ENCODE data around the gene DENND6B. TPM values are rescaled to one million over a fixed set of nuclear protein-coding genes. Genes with fewer than 3 reads are reported as not detected.

The DENND6B gene
- total and polyA plus RNA-seq, 2 of the 13 experiments (the other 11 are each of a cell fraction or from before 2014, with no cell fraction given) = 0.95 to 3.8 TPM

DNA sequence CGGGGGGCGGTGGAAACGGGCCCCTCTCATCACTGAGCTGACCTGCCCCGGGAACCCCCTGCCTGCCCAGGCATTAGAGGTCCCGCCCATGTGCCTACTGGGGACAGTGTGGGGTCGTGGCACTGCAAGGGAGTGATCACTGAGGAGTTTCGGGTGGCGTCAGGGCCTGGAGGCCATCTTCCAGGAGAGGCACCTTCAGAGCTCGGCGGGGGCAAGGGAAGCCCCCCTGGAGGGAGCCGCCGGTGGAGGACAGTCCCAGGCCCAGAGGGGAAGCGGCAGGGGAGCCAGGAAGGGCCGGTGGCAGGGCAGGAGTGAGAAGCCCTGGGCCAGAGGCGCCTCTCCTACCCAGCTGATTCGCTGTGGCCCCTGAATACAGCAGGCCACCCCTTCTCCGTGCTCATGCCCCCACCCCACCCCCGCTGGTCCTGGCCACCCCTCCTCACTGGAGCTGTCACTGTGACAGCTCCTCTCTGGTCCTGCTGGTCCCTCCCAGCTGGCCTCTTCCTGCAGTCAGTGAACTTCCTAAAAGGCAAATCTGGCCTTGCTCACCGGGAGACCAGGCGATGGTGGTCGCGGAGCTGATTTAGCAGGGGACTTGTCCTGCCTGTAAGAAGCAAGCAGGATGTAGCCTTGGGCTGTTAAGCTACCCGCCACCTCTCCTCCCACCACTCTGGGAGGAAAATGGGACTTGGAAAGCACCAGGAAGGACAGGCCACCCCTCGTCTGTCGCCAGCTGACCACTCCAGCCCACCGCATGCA is 54.6 kb downstream of the DENND6B start (continued):
- TF ChIP-seq ZSCAN30 (CRISPR knock-in tag; IDR thresholded peaks at IDR 0.05) = no peak
- TF ChIP-seq ZNF263 (CRISPR knock-in tag; IDR thresholded peaks at IDR 0.05) = no peak
- TF ChIP-seq CCDC6 (CRISPR knock-in tag; IDR thresholded peaks at IDR 0.05) = no peak

DNA sequence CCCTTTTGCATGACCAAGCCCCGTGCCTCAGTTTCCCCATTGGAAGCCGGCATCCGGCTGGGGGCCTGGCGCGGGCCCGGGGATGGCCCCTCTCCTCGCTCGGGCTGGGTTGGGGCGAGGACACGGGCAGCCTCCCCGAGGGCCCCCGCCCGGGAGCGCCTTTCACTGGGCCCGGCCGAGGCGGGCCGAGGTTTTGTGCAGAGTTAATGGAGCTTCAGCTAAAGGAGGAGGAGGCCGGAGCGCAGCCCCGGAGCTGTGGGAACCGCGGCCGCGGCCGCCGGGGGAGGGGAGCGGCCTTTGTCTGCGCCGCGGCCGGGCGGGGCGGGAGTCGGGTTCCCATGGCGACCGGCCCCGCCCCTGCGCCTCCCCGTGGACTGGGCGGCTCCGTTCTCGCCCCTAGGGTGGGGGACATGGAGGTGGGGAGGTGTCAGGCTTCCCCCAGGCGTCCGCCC is 55.3 kb downstream of the DENND6B start:
- ChIA-PET POLR2A (interaction anchor here (1.2 to 1.6 kb wide), 2 partner anchors 9 to 23 kb away, joined by 3 to 7 read pairs; no protein-coding TSS in a partner anchor), CTCF (ENCODE audit: low intra/inter-chr PET ratio, low total read pairs) (interaction anchor here (0.7 to 2.3 kb wide), 4 partner anchors 19 to 71 kb away, joined by 3 to 8 read pairs (median 3); partner anchors contain the start of genes DENND6B and PPP6R2)
- Histone ChIP-seq H3K27ac (ENCODE audit: extremely low read length, insufficient read depth, low read length) (no peak overlapping the region), H3K4me2 (ENCODE audit: low read depth, low read length) (peak overlapping the region; percentile 74), H3K36me3 (replicated peaks in 1 of 2; ENCODE audit: control insufficient read depth in 1 of 2, insufficient read depth in 2 of 2, low read length in 2 of 2) (peaks cover 0 to 4% of the 10 kb centered on the region in 2 experiments; a peak in 3 of 5 replicates), H4K20me1 (ENCODE audit: insufficient read depth, low read length) (peaks cover 10% of the 10 kb centered on the region; the same call in 1 of the 2 replicates), H3K79me2 (ENCODE audit: insufficient read depth, low read length) (no peaks in the 10 kb centered on the region), H3K27me3 (ENCODE audit: control insufficient read depth in 1 of 2, insufficient read depth in 2 of 2, low read length in 2 of 2) (peaks cover 10 to 36% of the 10 kb centered on the region in 2 experiments), H3K4me1 (ENCODE audit: insufficient read depth, low read length) (peaks cover 39% of the 10 kb centered on the region), H3K4me3 (replicated peaks in 1 of 3; ENCODE audit: insufficient read depth in 1 of 3, low read depth in 2 of 3, low read length in 3 of 3) (peak overlapping the region; percentile 28 to 62 (median 43); a peak in 4 of 6 replicates), H3K9me3 (ENCODE audit: low read length) (no peaks in the 10 kb centered on the region), H3K9ac (ENCODE audit: insufficient read depth, low read depth, low read length) (no peak overlapping the region), H2AFZ (ENCODE audit: low read length) (no peak overlapping the region)
- peak; percentile 45 for ATAC-seq
- no peak for FAIRE-seq
- 0% methylated on average over 4 of the region's 45 CpGs for WGBS (ENCODE audit: low lambda C conversion rate)
- in situ Hi-C loops (cut with HindIII; ENCODE audit: extremely low pct_ligation_motif_present, low pct_unique_long_range_greater_than_20kb) = no loop called here
- BruUV-seq (replicated peaks) = no TSS peak
- intact Hi-C loops (cut with micrococcal nuclease; ENCODE audit: unreplicated experiment) = loop anchor here (2.0 kb wide), 1 partner anchor 71 kb away; the partner anchor contains the start of gene PPP6R2
- peak; percentile 34 for DNase-seq (ENCODE audit: low spot score)
- peak; percentile 65; the same call in 1 of the 3 replicates for TF ChIP-seq MXI1 (IDR thresholded peaks at IDR 0.05; ENCODE audit: borderline replicate concordance, low read depth, low read length)
- TF ChIP-seq, protein P1, sequence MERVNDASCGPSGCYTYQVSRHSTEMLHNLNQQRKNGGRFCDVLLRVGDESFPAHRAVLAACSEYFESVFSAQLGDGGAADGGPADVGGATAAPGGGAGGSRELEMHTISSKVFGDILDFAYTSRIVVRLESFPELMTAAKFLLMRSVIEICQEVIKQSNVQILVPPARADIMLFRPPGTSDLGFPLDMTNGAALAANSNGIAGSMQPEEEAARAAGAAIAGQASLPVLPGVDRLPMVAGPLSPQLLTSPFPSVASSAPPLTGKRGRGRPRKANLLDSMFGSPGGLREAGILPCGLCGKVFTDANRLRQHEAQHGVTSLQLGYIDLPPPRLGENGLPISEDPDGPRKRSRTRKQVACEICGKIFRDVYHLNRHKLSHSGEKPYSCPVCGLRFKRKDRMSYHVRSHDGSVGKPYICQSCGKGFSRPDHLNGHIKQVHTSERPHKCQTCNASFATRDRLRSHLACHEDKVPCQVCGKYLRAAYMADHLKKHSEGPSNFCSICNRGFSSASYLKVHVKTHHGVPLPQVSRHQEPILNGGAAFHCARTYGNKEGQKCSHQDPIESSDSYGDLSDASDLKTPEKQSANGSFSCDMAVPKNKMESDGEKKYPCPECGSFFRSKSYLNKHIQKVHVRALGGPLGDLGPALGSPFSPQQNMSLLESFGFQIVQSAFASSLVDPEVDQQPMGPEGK (CRISPR knock-in tag; IDR thresholded peaks at IDR 0.05) = peak; percentile 85
- TF ChIP-seq ZNF792 (CRISPR knock-in tag; IDR thresholded peaks at IDR 0.05) = no peak
- TF ChIP-seq HNRNPK (IDR thresholded peaks at IDR 0.05; ENCODE audit: low read depth, low read length, poor library complexity, severe bottlenecking) = peak; percentile 42
- TF ChIP-seq RFX5 (IDR thresholded peaks at IDR 0.05; ENCODE audit: low read depth, low read length) = no peak
- TF ChIP-seq ZNF556 (CRISPR knock-in tag; IDR thresholded peaks at IDR 0.05; ENCODE audit: borderline replicate concordance) = no peak
- TF ChIP-seq ZNF850 (CRISPR knock-in tag; conservative IDR thresholded peaks at IDR 0.05) = no peak
- TF ChIP-seq MAZ (IDR thresholded peaks at IDR 0.05; ENCODE audit: borderline replicate concordance, low read depth, low read length) = peak; percentile 37; the same call in 1 of the 2 replicates
- 0 out of 2 replicates have a peak, but pooled peaks have one; percentile 33 for TF ChIP-seq MAZ (CRISPR knock-in tag; IDR thresholded peaks at IDR 0.05; ENCODE audit: low read depth)
- no peak for TF ChIP-seq ZNF660 (CRISPR knock-in tag; IDR thresholded peaks at IDR 0.05; ENCODE audit: borderline replicate concordance, low read depth)
- no peak for TF ChIP-seq MAFG (CRISPR knock-in tag; IDR thresholded peaks at IDR 0.05)
- TF ChIP-seq KLF11 (CRISPR knock-in tag; IDR thresholded peaks at IDR 0.05) = no peak
- TF ChIP-seq TP53 (CRISPR knock-in tag; conservative IDR thresholded peaks at IDR 0.05) = no peak
- TF ChIP-seq, protein P2, sequence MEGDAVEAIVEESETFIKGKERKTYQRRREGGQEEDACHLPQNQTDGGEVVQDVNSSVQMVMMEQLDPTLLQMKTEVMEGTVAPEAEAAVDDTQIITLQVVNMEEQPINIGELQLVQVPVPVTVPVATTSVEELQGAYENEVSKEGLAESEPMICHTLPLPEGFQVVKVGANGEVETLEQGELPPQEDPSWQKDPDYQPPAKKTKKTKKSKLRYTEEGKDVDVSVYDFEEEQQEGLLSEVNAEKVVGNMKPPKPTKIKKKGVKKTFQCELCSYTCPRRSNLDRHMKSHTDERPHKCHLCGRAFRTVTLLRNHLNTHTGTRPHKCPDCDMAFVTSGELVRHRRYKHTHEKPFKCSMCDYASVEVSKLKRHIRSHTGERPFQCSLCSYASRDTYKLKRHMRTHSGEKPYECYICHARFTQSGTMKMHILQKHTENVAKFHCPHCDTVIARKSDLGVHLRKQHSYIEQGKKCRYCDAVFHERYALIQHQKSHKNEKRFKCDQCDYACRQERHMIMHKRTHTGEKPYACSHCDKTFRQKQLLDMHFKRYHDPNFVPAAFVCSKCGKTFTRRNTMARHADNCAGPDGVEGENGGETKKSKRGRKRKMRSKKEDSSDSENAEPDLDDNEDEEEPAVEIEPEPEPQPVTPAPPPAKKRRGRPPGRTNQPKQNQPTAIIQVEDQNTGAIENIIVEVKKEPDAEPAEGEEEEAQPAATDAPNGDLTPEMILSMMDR (CRISPR knock-in tag; IDR thresholded peaks at IDR 0.05) = peak; percentile 54
- no peak for TF ChIP-seq ZNF331 (CRISPR knock-in tag; IDR thresholded peaks at IDR 0.05)
- TF ChIP-seq KLF12 (CRISPR knock-in tag; IDR thresholded peaks at IDR 0.05; ENCODE audit: borderline replicate concordance) = peak; percentile 100
- TF ChIP-seq RFX1 (IDR thresholded peaks at IDR 0.05) = peak; percentile 61; the same call in 1 of the 2 replicates
- TF ChIP-seq RFX3 (CRISPR knock-in tag; IDR thresholded peaks at IDR 0.05) = peak; percentile 74

All from HepG2 (cell line).